KG1 (cell line): ENCODE measurements around the gene VASN.
"Not testable (repeated sequence)": the region's sequence is repeated elsewhere in the genome, so short reads cannot be mapped to it uniquely, and the experiment has no call there.

Experiments
- DNase-seq: peaks from one replicate; lab custom pipeline; 2025; lab: John Stamatoyannopoulos, UW

The VASN gene

GRCh38 chr16:4385066-4385788 is 13.6 kb downstream of the VASN start:
- DNase-seq, result no peak

- DNase-seq, result no peak
Observed at GRCh38 chr16:4385789-4386450, 14.3 kb downstream of the VASN start.

- no peak for DNase-seq
Observed at GRCh38 chr16:4386451-4386805, 14.8 kb downstream of the VASN start.

GRCh38 chr16:4386951-4387565 is 15.4 kb downstream of the VASN start:
- no peak for DNase-seq

GRCh38 chr16:4387781-4388180 is 16.1 kb downstream of the VASN start:
- no peak for DNase-seq

GRCh38 chr16:4388271-4389021 is 16.8 kb downstream of the VASN start:
- no peak for DNase-seq

- no peak for DNase-seq
Observed at GRCh38 chr16:4389051-4389955, 17.7 kb downstream of the VASN start.

GRCh38 chr16:4390266-4391260 is 18.9 kb downstream of the VASN start:
- DNase-seq, result no peak

GRCh38 chr16:4391631-4392381 is 20.2 kb downstream of the VASN start:
- no peak for DNase-seq

- DNase-seq, result no peak
Observed at GRCh38 chr16:4392382-4393239, 21.0 kb downstream of the VASN start.

GRCh38 chr16:4393240-4393600 is 21.6 kb downstream of the VASN start:
- no peak for DNase-seq

- not testable (repeated sequence) for DNase-seq
Observed at GRCh38 chr16:4393850-4394249, 22.2 kb downstream of the VASN start.

GRCh38 chr16:4395055-4395726 is 23.5 kb downstream of the VASN start:
- no peak for DNase-seq

- no peak for DNase-seq
Observed at GRCh38 chr16:4399001-4399730, 27.5 kb downstream of the VASN start.

GRCh38 chr16:4401094-4401501 is 29.4 kb downstream of the VASN start:
- DNase-seq, result no peak

GRCh38 chr16:4401510-4401909 is 29.9 kb downstream of the VASN start:
- no peak for DNase-seq

GRCh38 chr16:4402439-4403132 is 30.9 kb downstream of the VASN start:
- DNase-seq, result no peak
